GM10266 (cell line): ENCODE results near the gene PITPNC1.
A peak's percentile ranks its signal among the peaks of the same experiment; 100 is the strongest.
"Not testable (repeated sequence)": the region's sequence is repeated elsewhere in the genome, so short reads cannot be mapped to it uniquely, and the experiment has no call there.

ENCODE experiments used
- DNase-seq: peaks from one replicate; pipeline ENCODE4 v3.0.0; 2012; ENCODE audit errors: extremely low spot score
- TF ChIP-seq, protein P1 (sequence below): IDR thresholded peaks from 2 replicates; pipeline ENCODE4 v1.5.1; 2012; ENCODE audit warnings: mild to moderate bottlenecking, low read depth; ENCODE audit not compliant: control insufficient read depth, insufficient read depth; ENCODE audit errors: missing control alignments

Gene PITPNC1

DNA sequence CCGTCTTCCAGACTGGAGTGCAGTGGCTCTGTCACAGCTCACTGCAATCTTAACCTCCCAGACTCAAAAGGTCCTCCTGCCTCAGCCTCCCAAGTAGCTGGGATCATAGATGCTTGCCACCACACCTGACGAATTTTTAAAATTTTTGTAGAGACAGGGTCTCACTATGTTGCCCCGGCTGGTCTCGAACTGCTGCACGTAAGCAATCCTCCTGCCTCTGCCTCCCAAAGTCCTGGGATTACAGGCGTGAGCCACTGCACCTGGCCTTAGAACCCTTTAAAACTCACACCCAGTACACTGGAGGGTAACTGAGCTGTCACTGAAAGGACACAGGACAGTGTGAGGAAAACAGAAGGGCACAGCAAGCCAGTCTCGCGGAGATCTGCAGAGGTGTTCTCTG is 243.0 kb downstream of the PITPNC1 start:
- TF ChIP-seq, protein P1, sequence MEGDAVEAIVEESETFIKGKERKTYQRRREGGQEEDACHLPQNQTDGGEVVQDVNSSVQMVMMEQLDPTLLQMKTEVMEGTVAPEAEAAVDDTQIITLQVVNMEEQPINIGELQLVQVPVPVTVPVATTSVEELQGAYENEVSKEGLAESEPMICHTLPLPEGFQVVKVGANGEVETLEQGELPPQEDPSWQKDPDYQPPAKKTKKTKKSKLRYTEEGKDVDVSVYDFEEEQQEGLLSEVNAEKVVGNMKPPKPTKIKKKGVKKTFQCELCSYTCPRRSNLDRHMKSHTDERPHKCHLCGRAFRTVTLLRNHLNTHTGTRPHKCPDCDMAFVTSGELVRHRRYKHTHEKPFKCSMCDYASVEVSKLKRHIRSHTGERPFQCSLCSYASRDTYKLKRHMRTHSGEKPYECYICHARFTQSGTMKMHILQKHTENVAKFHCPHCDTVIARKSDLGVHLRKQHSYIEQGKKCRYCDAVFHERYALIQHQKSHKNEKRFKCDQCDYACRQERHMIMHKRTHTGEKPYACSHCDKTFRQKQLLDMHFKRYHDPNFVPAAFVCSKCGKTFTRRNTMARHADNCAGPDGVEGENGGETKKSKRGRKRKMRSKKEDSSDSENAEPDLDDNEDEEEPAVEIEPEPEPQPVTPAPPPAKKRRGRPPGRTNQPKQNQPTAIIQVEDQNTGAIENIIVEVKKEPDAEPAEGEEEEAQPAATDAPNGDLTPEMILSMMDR: no peak

GRCh38 chr17:67620636-67621035 is 243.6 kb downstream of the PITPNC1 start:
- TF ChIP-seq, protein P1: no peak
- no peak for DNase-seq

More for the DNA sequence above, 243.0 kb downstream of the PITPNC1 start:
- no peak for DNase-seq

DNA sequence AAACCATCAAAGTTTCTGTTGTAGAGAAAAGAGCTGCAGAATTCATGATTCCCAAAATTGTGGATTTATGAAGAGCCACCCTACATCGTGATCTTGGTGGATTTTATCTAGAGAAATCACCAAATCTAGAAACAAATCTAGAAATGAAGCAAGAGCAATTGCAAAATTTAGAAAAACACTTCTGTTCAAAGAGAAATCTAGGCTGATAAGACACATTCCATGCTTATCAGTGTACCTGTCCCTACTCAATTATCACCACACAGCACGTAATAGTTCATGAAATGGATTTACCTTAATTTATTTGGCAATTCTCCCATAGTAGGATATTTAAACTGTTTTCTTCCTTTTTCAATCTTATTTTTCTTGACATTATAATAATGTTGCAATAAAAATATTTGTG is 246.7 kb downstream of the PITPNC1 start:
- no peak for DNase-seq
- TF ChIP-seq, protein P1: no peak

- DNase-seq: no peak
- TF ChIP-seq, protein P1: no peak
These were observed 248.0 kb downstream of the PITPNC1 start for GRCh38 chr17:67624886-67625656.

DNA sequence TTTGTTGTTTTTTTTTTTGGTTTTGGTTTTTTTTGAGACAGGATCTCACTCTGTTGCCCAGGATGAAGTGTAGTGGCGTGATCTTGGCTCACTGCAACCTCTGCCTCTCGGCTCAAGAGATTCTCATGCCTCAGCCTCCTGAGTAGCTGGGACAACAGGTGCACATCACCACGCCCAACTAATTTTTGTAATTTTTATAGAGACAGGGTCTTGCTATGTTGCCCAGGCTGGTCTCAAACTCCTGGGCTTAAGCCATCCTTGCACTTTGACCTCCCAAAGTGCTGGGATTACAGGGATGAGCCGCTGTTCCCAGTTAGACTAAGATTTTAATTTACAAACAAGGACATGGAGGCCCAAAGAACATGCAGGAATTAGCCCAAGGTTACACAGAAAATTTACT is 248.9 kb downstream of the PITPNC1 start:
- no peak for DNase-seq
- TF ChIP-seq, protein P1: no peak

DNA sequence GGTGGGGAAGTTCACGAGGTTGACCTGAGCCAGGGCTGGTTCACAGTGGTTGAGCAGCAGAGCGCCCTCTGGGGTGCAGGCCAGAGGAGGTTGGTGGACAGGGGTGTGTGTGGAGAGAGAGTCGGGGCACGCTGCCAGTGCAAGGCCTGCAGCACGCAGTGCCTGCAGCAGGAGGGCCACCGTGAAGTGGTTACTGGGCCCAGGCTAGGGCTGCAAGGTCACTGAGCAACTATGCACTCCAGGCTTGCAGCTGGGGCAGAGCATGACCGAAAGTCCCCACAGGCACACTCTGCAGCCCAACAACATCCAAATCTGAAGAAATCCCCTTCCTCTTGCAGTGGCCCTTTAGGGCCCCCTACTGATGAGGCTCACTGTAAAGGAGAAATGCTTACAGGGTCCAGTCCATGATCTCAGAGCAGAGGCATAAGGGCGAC is 251.5 kb downstream of the PITPNC1 start:
- TF ChIP-seq, protein P1: peak; percentile 51
- peak; percentile 58 for DNase-seq

DNA sequence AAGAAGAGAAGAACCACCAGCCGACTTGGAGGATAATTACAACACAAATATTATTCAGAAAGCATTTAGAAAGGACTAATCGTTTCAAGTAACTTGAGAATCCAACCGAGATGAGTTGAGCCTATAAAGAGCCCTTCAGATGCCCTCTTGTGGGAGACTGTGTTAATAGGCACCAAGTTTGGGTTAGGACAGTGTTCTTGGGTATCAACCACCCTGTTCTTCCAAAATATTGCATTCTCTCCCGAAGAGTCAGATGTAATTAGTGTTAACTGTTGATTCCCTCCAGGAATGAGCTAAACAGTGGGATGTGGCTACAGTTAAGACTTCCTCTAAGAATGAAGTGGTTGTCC is 252.9 kb downstream of the PITPNC1 start:
- peak; percentile 37 for DNase-seq
- TF ChIP-seq, protein P1: peak; percentile 43

- DNase-seq: not testable (repeated sequence)
These were observed 253.8 kb downstream of the PITPNC1 start for GRCh38 chr17:67630836-67631235.
